K562 (cell line): ENCODE data around the gene PLBD1. TPM values are rescaled to one million over a fixed set of nuclear protein-coding genes. Genes with fewer than 3 reads are reported as not detected.

Source experiments
- ETV6 ChIP-seq, 3 experiments: fragments of 150-350 bp in 1 of 3; sonication (generic) in 1 of 3; formaldehyde crosslinking in 1 of 3; IDR thresholded peaks; 2 replicates each; pipeline versions ENCODE4 v1.6.1 to v1.8.0; 2014 to 2022; ENCODE audit warnings: borderline replicate concordance in 2 of 3, low read depth in 2 of 3, antibody characterized with exemption in 1 of 3, low read length in 1 of 3, mild to moderate bottlenecking in 1 of 3, missing genetic modification reagents in 1 of 3
- MNT ChIP-seq, 2 experiments: fragments of 450-650 bp; conservative IDR thresholded peaks; 2 replicates each; pipeline ENCODE4 v1.6.1; 2017; ENCODE audit warnings: mild to moderate bottlenecking in 2 of 2, moderate library complexity in 2 of 2
- PATZ1 ChIP-seq: fragments of 250-450 bp; sonication (Bioruptor Pico); IDR thresholded peaks from 2 replicates; pipeline ENCODE4 v1.5.0; 2020; ENCODE audit warnings: mild to moderate bottlenecking, borderline replicate concordance
- POLR2B ChIP-seq: fragments of 450-650 bp; IDR thresholded peaks from 2 replicates; pipeline ENCODE4 v1.6.1; 2018; ENCODE audit warnings: low read depth; ENCODE audit not compliant: partially characterized antibody
- STAG1 ChIP-seq: sonication (generic); formaldehyde crosslinking; IDR thresholded peaks from 2 replicates; pipeline ENCODE4 v1.5.0; 2020; ENCODE audit warnings: missing genetic modification reagents, borderline replicate concordance
- TARDBP ChIP-seq: fragments of 450-650 bp; IDR thresholded peaks from 2 replicates; pipeline ENCODE4 v1.6.1; 2016
- TCFL5 ChIP-seq: fragments of 250-450 bp; sonication (Bioruptor Pico); conservative IDR thresholded peaks from 2 replicates; pipeline ENCODE4 v1.6.1; 2021; ENCODE audit warnings: mild to moderate bottlenecking, moderate library complexity, matching md5 sums
- ZBED1 ChIP-seq: IDR thresholded peaks from 2 replicates; pipeline ENCODE4 v1.6.1; 2014
- ZBTB33 ChIP-seq: sonication (generic); formaldehyde crosslinking; IDR thresholded peaks from 2 replicates; pipeline ENCODE4 v1.8.1; 2023; ENCODE audit warnings: mild to moderate bottlenecking, missing genetic modification reagents
- ZNF407 ChIP-seq: fragments of 450-650 bp; IDR thresholded peaks from 2 replicates; pipeline ENCODE4 v1.6.1; 2016; ENCODE audit warnings: low read depth
- ZNF699 ChIP-seq: fragments of 250-450 bp; sonication (Bioruptor Pico); IDR thresholded peaks from 2 replicates; pipeline ENCODE4 v1.8.0; 2021; ENCODE audit warnings: mild to moderate bottlenecking, moderate library complexity; ENCODE audit not compliant: insufficient replicate concordance
- polyA plus RNA-seq, 8 experiments: library from polyadenylated mRNA; depleted of rRNA in 4 of 8; stranded (reverse) in 5 of 8; unstranded in 3 of 8; fragments of >200 nt; fragmentation: Nextera tagmentation in 2 of 8; fragmentation: Illumina TruSeq in 1 of 8; extraction: Ambion mirVana in 2 of 8; extraction: Trizol in 1 of 8; gene quantifications; 2 replicates each; pipeline versions ENCODE4 v1.2.1 to v1.2.3, GENCODE V29; 2011 to 2014; ENCODE audit warnings: inconsistent platforms in 1 of 8, missing spikeins in 1 of 8
- total RNA-seq, 7 experiments: library from RNA; depleted of rRNA in 6 of 7; stranded (reverse); fragments of >200 nt in 6 of 7; fragmentation: Illumina TruSeq in 2 of 7; extraction: Trizol in 2 of 7; gene quantifications; 2 replicates each; pipeline versions ENCODE4 v1.2.1 to v1.2.3, GENCODE V29; 2011 to 2021; ENCODE audit warnings: low replicate concordance in 1 of 7

The PLBD1 gene
- total and polyA plus RNA-seq, 9 of the 15 experiments (the other 6 are each of a cell fraction or from before 2014, with no cell fraction given), result 7.1 to 37.0 (median 20.6) TPM

- no peak for TF ChIP-seq ZNF407
- no peak for TF ChIP-seq ZBED1
- TF ChIP-seq PATZ1 (CRISPR knock-in tag), result no peak
- no peak for TF ChIP-seq STAG1 (CRISPR knock-in tag)
- TF ChIP-seq ETV6 (IDR thresholded peaks at IDR 0.05; ENCODE audit: borderline replicate concordance in 1 of 2, low read depth in 2 of 2, low read length in 1 of 2), result no peak
- TF ChIP-seq ETV6 (CRISPR knock-in tag; IDR thresholded peaks at IDR 0.05; ENCODE audit: borderline replicate concordance), result no peak
- TF ChIP-seq ZNF699 (CRISPR knock-in tag), result no peak
- no peak for TF ChIP-seq POLR2B
- TF ChIP-seq MNT (conservative IDR thresholded peaks at IDR 0.05), result no peak
- no peak for TF ChIP-seq TARDBP
- TF ChIP-seq TCFL5 (CRISPR knock-in tag), result no peak
- no peak for TF ChIP-seq ZBTB33 (CRISPR knock-in tag)
Observed at GRCh38 chr12:14560904-14561574, 6.6 kb downstream of the PLBD1 start (continued).
